Muscle of leg (tissue), 16 donors: ENCODE measurements around the gene RSPH3. TPM values are rescaled to one million over a fixed set of nuclear protein-coding genes. Genes with fewer than 3 reads are reported as not detected.
A peak's percentile ranks its signal among the peaks of the same experiment; 100 is the strongest.

Experiments used
- DNase-seq: peaks from one replicate; pipeline ENCODE4 v3.0.0; 2013
- H3K27ac ChIP-seq: one replicate; pipeline ENCODE4 v1.5.1; 2013; ENCODE audit warnings: mild to moderate bottlenecking, low read length, control low read depth
- H3K27me3 ChIP-seq: one replicate; pipeline ENCODE4 v1.6.1; 2013; ENCODE audit warnings: low read length; ENCODE audit not compliant: control insufficient read depth, insufficient read depth
- H3K36me3 ChIP-seq: one replicate; pipeline ENCODE4 v1.6.1; 2013; ENCODE audit warnings: low read length; ENCODE audit not compliant: control insufficient read depth, insufficient read depth
- H3K4me1 ChIP-seq: one replicate; pipeline ENCODE4 v1.6.1; 2013; ENCODE audit warnings: low read length; ENCODE audit not compliant: control insufficient read depth, insufficient read depth
- H3K4me3 ChIP-seq: one replicate; pipeline ENCODE4 v1.5.1; 2013; ENCODE audit warnings: low read length, control low read depth
- H3K9me3 ChIP-seq: replicated peaks from 2 replicates; pipeline ENCODE4 v1.6.1; 2013; ENCODE audit warnings: low read depth, low read length; ENCODE audit not compliant: control insufficient read depth
- WGBS: methylation state at CpG from one replicate; pipeline ENCODE4 v1.1.5; 2013; ENCODE audit warnings: missing lambda C conversion rate; ENCODE audit not compliant: insufficient coverage; 5-methylcytosine and 5-hydroxymethylcytosine counted together
- long read RNA-seq, 11 donors: transcript quantifications; one replicate each; lab custom pipeline, GENCODE V29; 2026
- polyA plus RNA-seq, 8 donors: library from polyadenylated mRNA; unstranded; fragments of 120-200 nt; gene quantifications; one replicate each; pipeline versions ENCODE4 v1.2.1 to v1.2.3, GENCODE V29; 2013; ENCODE audit warnings: inconsistent platforms in 1 of 8, low replicate concordance in 1 of 8; ENCODE audit not compliant: insufficient read length in 8 of 8, insufficient read depth in 1 of 8
- total RNA-seq: library from RNA; stranded (reverse); fragments of 120-200 nt; gene quantifications from one replicate; pipeline ENCODE4 v1.2.4, GENCODE V29; 2013

Gene RSPH3
- total RNA-seq (2.4 TPM), polyA plus RNA-seq (1 to 10 TPM; 2.3 to 5.2 (median 3.3) TPM)
- long read RNA-seq, donor 1, result 0 reads
- long read RNA-seq, donor 2, result 0 reads
- long read RNA-seq, donor 3, full-length matches to known transcripts, result 1 of 1 reads
- long read RNA-seq, donor 3, partial matches to known transcripts, result 0 of 1 reads
- long read RNA-seq, donor 3, other reads (novel, unspliced or antisense), result 0 of 1 reads
- long read RNA-seq, donor 4, result 0 reads
- long read RNA-seq, donor 5, full-length matches to known transcripts, result 1 of 1 reads
- long read RNA-seq, donor 5, partial matches to known transcripts, result 0 of 1 reads
- long read RNA-seq, donor 5, other reads (novel, unspliced or antisense), result 0 of 1 reads
- long read RNA-seq, donor 6, result 0 reads
- long read RNA-seq, donor 7, full-length matches to known transcripts, result 1 of 1 reads
- long read RNA-seq, donor 7, partial matches to known transcripts, result 0 of 1 reads
- long read RNA-seq, donor 7, other reads (novel, unspliced or antisense), result 0 of 1 reads
- long read RNA-seq, donor 8, result 0 reads
- long read RNA-seq, donor 9, result 0 reads
- long read RNA-seq, donor 10, result 0 reads
- long read RNA-seq, donor 11, full-length matches to known transcripts, result 1 of 1 reads
- long read RNA-seq, donor 11, partial matches to known transcripts, result 0 of 1 reads
- long read RNA-seq, donor 11, other reads (novel, unspliced or antisense), result 0 of 1 reads

DNA sequence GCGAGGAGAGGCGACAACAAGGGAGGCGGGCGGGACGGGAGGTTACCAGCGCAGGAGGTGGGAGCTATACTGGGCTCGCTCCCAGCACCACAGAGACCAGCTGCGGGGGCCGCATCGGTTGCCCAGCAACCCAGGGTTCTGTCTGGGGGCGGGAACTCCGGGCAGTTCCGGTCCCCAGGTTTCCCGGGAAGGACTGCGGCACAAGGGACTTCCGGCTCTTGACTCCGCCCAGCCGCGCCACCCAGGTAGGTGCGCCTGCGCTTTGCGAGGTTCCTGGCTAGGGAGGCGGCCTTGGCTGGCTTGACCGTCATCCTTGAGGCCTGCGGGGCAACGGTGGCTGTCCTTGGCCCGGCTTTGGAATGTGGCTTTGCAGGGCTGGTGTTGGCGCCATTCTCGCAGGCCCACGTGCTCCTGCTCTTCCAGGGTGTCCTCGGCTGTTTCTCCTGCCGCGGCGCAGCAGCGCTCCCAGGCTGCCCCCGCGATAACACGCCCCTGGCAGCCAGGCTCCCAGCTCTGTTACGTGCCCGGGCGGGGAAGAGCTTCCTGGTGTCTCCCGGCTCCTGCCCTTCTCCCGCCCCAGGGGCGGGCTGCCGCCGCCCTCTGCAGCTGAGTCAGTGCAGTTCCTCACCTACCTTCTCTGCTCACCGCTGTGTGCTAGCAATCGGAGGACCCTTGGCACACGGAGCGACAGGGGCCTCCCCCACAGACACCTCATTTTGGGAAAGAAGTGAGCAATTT is at the start of gene RSPH3:
TSS of gene RSPH3 (minus strand) at position 537 of the 738 bp plus-strand sequence. CDS start 652 bp downstream, outside the sequence.
- H3K36me3 ChIP-seq, result no peaks in the 10 kb centered on the region
- H3K4me3 ChIP-seq, result peak within 1 kb of the TSS; percentile 67
- peaks cover 5% of the 10 kb centered on the region for H3K4me1 ChIP-seq
- DNase-seq, result peak; percentile 97
- no peaks in the 10 kb centered on the region for H3K9me3 ChIP-seq
- under 1% methylated on average over 44 of the region's 50 CpGs for WGBS
- H3K27ac ChIP-seq, result peak within 1 kb of the TSS; percentile 89
- H3K27me3 ChIP-seq, result no peaks in the 10 kb centered on the region

DNA sequence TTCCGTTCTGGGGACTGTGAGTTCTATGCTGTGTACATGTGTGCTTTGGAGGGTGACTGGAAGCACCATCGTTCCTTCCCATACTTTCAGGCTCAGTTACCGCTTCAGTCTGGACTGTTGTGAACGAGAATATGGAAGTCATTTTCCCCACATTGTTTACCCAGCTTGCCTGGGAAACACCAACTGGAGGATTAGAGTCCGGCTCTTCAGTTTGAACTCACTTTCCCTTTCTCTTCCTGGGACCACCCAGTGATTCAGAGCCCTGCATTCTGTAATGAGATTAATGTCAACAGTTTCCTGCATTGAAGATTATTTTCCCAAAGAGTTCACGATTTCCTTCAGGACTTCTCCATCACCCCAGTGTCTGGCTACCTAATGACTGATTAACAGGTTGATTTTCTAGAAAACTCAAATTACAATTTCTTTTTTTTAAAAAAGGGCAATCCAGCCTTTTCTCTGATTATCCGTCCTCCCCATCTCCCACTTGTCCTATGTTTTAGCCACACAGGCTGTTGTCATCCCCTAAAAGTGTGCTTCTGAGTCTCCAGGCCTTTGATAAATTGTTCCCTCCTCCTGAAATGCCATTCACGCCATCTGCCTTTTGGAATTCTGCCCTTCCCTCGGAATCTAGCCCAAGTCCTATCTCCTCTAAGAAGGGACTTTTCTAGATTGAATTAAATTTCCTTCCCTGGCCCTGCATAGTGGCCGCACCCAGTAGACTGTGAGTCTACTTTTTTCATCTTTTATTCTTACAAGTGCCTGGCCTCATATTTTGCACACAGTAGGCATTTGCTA is 48.1 kb upstream of the RSPH3 start:
- Histone ChIP-seq H3K27ac (no peak overlapping the region), H3K9me3 (no peaks in the 10 kb centered on the region), H3K4me1 (peaks cover 3% of the 10 kb centered on the region), H3K4me3 (no peak overlapping the region), H3K36me3 (no peaks in the 10 kb centered on the region), H3K27me3 (no peaks in the 10 kb centered on the region)
- DNase-seq, result peak; percentile 40
- 62% methylated on average over 4 of the region's 10 CpGs for WGBS

GRCh38 chr6:159045801-159046200 is 45.8 kb upstream of the RSPH3 start:
- Histone ChIP-seq H3K4me3 (no peak overlapping the region), H3K27ac (no peak overlapping the region), H3K9me3 (no peaks in the 10 kb centered on the region), H3K36me3 (no peaks in the 10 kb centered on the region), H3K4me1 (peaks cover 3% of the 10 kb centered on the region), H3K27me3 (no peaks in the 10 kb centered on the region)
- DNase-seq, result no peak
- 67% methylated on average over 3 of the region's 7 CpGs for WGBS

DNA sequence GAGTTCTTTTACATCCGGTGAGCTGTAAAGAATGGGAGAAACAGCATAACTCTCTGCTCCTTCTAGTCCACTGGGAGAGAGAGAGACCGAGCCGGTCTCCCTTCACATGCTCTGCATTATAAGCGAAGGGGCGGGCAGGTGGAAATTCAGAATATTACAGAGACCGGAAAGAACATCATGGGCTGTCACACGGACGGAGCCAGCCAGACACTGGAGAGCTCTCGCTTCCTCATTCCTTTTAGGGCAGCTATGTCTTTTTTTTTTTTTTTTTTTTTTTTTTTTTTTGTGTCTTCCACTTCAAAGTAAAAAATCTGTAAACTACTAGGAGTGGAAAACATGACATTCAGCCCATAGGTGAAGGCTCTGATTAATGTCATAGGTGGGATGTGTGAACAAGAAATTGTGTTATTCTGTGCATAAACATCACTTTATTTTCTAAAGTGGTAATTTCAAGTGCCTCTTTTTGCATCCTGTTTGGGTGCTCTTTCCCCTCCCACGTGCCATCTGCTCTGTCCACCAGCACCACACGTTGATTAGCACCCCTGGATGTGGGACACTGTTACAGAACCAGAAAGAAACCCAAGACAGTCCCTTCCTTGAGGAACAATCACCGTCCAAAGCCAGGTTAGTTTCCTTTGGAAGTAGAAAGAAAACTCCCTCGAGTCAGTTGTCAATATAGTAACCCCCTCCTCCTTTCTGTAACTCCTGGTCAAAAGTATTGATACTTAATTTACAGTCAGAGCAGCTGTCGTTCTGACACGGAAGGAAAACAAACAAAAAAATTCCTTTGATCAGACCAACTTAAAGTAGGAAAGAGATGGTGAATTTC is 45.1 kb upstream of the RSPH3 start, which contains the start of gene TAGAP:
TSS of gene TAGAP (minus strand) at position 93 of the 829 bp plus-strand sequence. CDS start 845 bp downstream, outside the sequence.
- Histone ChIP-seq H3K36me3 (no peaks in the 10 kb centered on the region), H3K4me1 (peaks cover 3% of the 10 kb centered on the region), H3K27me3 (no peaks in the 10 kb centered on the region), H3K4me3 (peak within 1 kb of the TSS; percentile 25), H3K9me3 (no peaks in the 10 kb centered on the region), H3K27ac (peak within 1 kb of the TSS; percentile 66)
- no CpG with 5 or more reads among the region's 15 CpGs for WGBS
- peak; percentile 86 for DNase-seq

DNA sequence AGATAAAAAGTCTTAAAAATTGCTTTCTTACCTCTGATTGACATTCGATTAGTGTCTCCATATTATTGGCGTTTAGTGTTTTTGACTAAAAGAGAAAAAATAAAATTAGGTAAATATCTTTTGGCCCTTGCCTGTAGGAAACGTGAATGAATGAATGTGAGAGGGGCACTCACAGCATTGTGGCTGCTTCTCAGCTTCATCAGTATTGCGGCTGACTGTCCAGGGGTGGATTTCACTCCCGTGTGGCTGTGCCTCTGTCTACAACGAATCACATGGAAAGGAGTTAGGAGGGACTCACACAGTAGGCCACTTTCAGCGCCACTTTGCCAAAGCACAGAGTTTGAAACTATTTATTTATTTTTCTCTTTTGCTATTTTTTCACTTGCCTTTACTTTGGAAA is 43.9 kb upstream of the RSPH3 start:
- WGBS, result 60% methylated on average over 2 of the region's 7 CpGs
- Histone ChIP-seq H3K27ac (no peak overlapping the region), H3K4me3 (peak overlapping the region; percentile 25), H3K4me1 (peaks cover 5% of the 10 kb centered on the region), H3K36me3 (no peaks in the 10 kb centered on the region), H3K9me3 (no peaks in the 10 kb centered on the region), H3K27me3 (no peaks in the 10 kb centered on the region)
- no peak for DNase-seq

GRCh38 chr6:159043251-159043650 is 43.2 kb upstream of the RSPH3 start:
- 50% methylated on average over 2 of the region's 6 CpGs for WGBS
- H3K4me1 ChIP-seq, result peaks cover 6% of the 10 kb centered on the region
- peak overlapping the region; percentile 9 for H3K4me3 ChIP-seq
- no peaks in the 10 kb centered on the region for H3K36me3 ChIP-seq
- no peak overlapping the region for H3K27ac ChIP-seq
- no peak for DNase-seq
- no peaks in the 10 kb centered on the region for H3K27me3 ChIP-seq
- H3K9me3 ChIP-seq, result no peaks in the 10 kb centered on the region

GRCh38 chr6:159042826-159043181 is 42.8 kb upstream of the RSPH3 start:
- H3K27me3 ChIP-seq, result no peaks in the 10 kb centered on the region
- no peaks in the 10 kb centered on the region for H3K9me3 ChIP-seq
- H3K4me3 ChIP-seq, result no peak overlapping the region
- H3K4me1 ChIP-seq, result peaks cover 8% of the 10 kb centered on the region
- WGBS, result 19% methylated on average over 4 of the region's 5 CpGs
- DNase-seq, result no peak
- no peak overlapping the region for H3K27ac ChIP-seq
- no peaks in the 10 kb centered on the region for H3K36me3 ChIP-seq

DNA sequence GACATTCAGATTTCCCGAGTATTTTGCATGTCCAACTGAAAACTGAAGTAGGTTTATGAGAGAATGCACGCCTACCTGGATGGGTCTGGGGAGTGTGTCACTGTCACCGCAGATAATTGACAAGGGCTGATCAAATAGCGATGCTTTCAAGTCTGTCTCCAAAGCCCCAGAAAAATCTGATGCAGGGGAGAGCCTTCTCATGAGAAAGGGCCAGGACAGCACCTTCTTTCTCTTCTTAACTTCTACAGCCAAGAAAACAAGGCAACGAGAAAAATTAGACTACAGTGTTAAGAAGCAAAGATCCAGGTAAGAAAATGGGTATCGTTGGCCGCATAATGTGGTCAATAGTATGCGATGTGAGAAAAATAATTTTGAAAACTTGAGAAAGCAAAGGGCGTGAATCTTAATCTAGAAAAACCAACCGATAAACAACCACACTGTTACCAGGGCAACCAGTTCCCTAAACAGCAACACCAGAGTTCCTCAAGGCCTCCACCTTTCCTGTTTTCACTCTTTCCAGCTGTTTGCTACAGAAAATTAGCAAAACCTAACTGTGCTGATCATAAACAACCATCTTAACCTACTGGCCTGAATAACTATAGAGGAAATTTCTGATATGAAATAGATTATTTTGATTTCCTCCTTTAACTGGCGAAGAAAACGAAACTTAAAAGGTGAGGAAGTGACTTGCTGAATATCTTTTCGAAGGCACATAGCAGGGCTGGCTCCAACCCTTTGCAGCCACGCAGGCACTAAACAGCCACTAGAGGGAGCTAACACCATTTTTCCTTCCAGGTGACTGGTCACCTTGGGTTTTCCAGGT is 42.2 kb upstream of the RSPH3 start:
- H3K27ac ChIP-seq, result no peak overlapping the region
- H3K36me3 ChIP-seq, result no peaks in the 10 kb centered on the region
- WGBS, result 55% methylated on average over 5 of the region's 14 CpGs
- H3K27me3 ChIP-seq, result no peaks in the 10 kb centered on the region
- peaks cover 10% of the 10 kb centered on the region for H3K4me1 ChIP-seq
- H3K4me3 ChIP-seq, result no peak overlapping the region
- DNase-seq, result peak; percentile 83
- no peaks in the 10 kb centered on the region for H3K9me3 ChIP-seq
